Measurements from ENCODE around the gene PIK3R1.

- TF ChIP-seq POLR2A (IDR thresholded peaks at IDR 0.05) (no peak), CTCF (IDR thresholded peaks at IDR 0.05) (no peak)
Observed at GRCh38 chr5:68181039-68181599, 34.4 kb upstream of the PIK3R1 start.

Measured in prostate gland (tissue), 2 donors.